ENCODE results near the gene GABARAP. TPM values are rescaled to one million over a fixed set of nuclear protein-coding genes. Genes with fewer than 3 reads are reported as not detected.
"Not testable (repeated sequence)": the region's sequence is repeated elsewhere in the genome, so short reads cannot be mapped to it uniquely, and the experiment has no call there.

GABARAP gene
- total RNA-seq, 1 experiment from 2014 or later: 226 TPM

DNA sequence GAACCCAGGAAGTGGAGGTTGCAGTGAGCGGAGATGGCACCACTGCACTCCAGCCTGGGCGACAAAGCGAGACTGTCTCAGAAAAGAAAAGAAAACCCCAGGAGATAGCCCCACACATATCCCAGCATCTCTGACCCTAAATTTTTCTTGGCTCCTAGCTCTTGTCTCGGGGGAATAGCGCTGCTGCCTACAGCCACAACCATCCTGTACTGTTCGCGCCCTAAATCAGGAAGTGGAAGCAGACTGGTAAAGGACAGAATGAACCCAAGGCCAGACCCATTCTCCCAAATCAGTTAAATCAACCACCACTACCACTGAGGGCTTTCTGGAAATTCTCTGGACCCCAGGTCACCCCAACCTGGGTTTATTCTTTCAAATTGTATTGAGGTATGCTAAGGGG, 7.6 kb upstream of the GABARAP start:
- H3K27me3 Mint-ChIP-seq (ENCODE audit: insufficient read depth, unreplicated experiment): no peaks in the 10 kb centered on the region
- intact Hi-C loops (cut with micrococcal nuclease): no loop called here
- POLR2A ChIA-PET: interaction anchor here (0.6 to 4.4 kb wide), 9 partner anchors 7 to 438 kb away, joined by 3 to 128 read pairs (median 4); partner anchors contain the start of genes ACADVL, DLG4, GABARAP and PHF23
- DNase-seq (ENCODE audit: unreplicated experiment): no peak
- CTCF ChIA-PET: interaction anchor here (0.5 to 1.3 kb wide), 3 partner anchors 8 to 204 kb away, joined by 3 to 4 read pairs (median 4); partner anchors contain the start of gene PHF23
- H3K4me3 Mint-ChIP-seq (ENCODE audit: unreplicated experiment): peak overlapping the region; percentile 92
- TF ChIP-seq, protein P1, sequence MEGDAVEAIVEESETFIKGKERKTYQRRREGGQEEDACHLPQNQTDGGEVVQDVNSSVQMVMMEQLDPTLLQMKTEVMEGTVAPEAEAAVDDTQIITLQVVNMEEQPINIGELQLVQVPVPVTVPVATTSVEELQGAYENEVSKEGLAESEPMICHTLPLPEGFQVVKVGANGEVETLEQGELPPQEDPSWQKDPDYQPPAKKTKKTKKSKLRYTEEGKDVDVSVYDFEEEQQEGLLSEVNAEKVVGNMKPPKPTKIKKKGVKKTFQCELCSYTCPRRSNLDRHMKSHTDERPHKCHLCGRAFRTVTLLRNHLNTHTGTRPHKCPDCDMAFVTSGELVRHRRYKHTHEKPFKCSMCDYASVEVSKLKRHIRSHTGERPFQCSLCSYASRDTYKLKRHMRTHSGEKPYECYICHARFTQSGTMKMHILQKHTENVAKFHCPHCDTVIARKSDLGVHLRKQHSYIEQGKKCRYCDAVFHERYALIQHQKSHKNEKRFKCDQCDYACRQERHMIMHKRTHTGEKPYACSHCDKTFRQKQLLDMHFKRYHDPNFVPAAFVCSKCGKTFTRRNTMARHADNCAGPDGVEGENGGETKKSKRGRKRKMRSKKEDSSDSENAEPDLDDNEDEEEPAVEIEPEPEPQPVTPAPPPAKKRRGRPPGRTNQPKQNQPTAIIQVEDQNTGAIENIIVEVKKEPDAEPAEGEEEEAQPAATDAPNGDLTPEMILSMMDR (IDR thresholded peaks at IDR 0.05; ENCODE audit: unreplicated experiment): no peak
- H3K4me1 Mint-ChIP-seq (ENCODE audit: insufficient read depth, unreplicated experiment): peaks cover 19% of the 10 kb centered on the region
- no peaks in the 10 kb centered on the region for H3K9me3 Mint-ChIP-seq (ENCODE audit: unreplicated experiment)
- H3K27ac Mint-ChIP-seq (ENCODE audit: low read depth, unreplicated experiment): peak overlapping the region; percentile 99
- no TSS peak for BruUV-seq (replicated peaks)
- H3K36me3 Mint-ChIP-seq (ENCODE audit: insufficient read depth, unreplicated experiment): peaks cover 62% of the 10 kb centered on the region

DNA sequence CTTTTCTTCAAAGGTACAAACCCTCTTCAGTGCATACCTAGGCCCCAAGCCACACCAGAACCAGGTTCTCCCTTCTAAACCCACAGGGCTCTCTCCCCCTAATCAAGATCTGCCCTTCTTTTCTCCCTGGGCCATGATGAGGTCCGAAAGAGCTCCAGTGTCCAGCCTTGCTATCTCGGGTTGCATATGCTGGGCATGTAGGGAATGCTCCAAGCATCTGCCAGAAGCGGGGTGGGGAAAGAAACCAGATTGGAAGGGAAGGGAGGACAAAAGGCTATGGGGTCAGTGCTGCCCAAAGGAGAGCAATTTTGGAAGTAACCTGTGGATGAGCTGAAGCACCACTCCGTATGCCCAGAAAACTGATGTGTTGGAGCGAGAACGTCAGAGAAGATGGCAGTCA, 7.0 kb upstream of the GABARAP start:
- peak overlapping the region; percentile 67 for H3K27ac Mint-ChIP-seq (ENCODE audit: low read depth, unreplicated experiment)

DNA sequence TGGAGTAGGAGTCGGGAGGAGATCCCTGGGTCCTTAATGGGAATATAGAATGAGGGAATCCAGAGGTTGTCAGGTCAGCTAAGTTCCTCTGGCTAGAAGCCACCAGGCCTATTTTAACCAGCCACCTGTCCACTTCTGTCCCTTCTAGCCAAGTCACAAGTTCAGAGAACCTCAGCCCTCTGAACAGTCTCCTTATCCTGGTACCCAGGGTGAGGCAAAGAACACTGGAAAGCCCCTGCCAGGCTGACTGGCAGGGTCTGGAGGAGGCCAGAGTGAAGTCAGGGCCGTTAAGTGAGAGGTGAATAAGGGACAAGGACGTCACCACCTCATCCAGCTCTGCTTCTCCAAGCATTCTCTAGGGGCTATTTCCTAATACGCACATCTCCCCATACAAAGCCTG, 6.5 kb upstream of the GABARAP start:
- DNase-seq (ENCODE audit: unreplicated experiment): no peak
- Mint-ChIP-seq H3K27me3 (ENCODE audit: insufficient read depth, unreplicated experiment) (no peaks in the 10 kb centered on the region), H3K36me3 (ENCODE audit: insufficient read depth, unreplicated experiment) (peaks cover 62% of the 10 kb centered on the region), H3K4me1 (ENCODE audit: insufficient read depth, unreplicated experiment) (peaks cover 19% of the 10 kb centered on the region), H3K9me3 (ENCODE audit: unreplicated experiment) (no peaks in the 10 kb centered on the region), H3K4me3 (ENCODE audit: unreplicated experiment) (peak overlapping the region; percentile 92), H3K27ac (ENCODE audit: low read depth, unreplicated experiment) (peak overlapping the region; percentile 67)
- TF ChIP-seq, protein P1 (IDR thresholded peaks at IDR 0.05; ENCODE audit: unreplicated experiment): no peak
- ChIA-PET CTCF (interaction anchor here (0.6 to 1.0 kb wide), 4 partner anchors 34 to 49 kb away, joined by 3 to 5 read pairs (median 3); no protein-coding TSS in a partner anchor), POLR2A (interaction anchor here (1.0 to 4.4 kb wide), 3 partner anchors 8 to 11 kb away, joined by 3 to 128 read pairs (median 7); partner anchors contain the start of genes GABARAP and PHF23)
- no TSS peak for BruUV-seq (replicated peaks)
- intact Hi-C loops (cut with micrococcal nuclease): no loop called here

More for the DNA sequence above, 7.0 kb upstream of the GABARAP start:
- H3K27me3 Mint-ChIP-seq (ENCODE audit: insufficient read depth, unreplicated experiment): no peaks in the 10 kb centered on the region
- intact Hi-C loops (cut with micrococcal nuclease): no loop called here
- peaks cover 62% of the 10 kb centered on the region for H3K36me3 Mint-ChIP-seq (ENCODE audit: insufficient read depth, unreplicated experiment)
- TF ChIP-seq, protein P1 (IDR thresholded peaks at IDR 0.05; ENCODE audit: unreplicated experiment): no peak
- no TSS peak for BruUV-seq (replicated peaks)
- no peaks in the 10 kb centered on the region for H3K9me3 Mint-ChIP-seq (ENCODE audit: unreplicated experiment)
- no peak for DNase-seq (ENCODE audit: unreplicated experiment)
- POLR2A ChIA-PET: interaction anchor here (0.6 to 4.4 kb wide), 8 partner anchors 8 to 438 kb away, joined by 3 to 128 read pairs (median 4); partner anchors contain the start of genes ACADVL, DLG4, GABARAP and PHF23
- CTCF ChIA-PET: interaction anchor here (0.6 to 1.3 kb wide), 4 partner anchors 8 to 47 kb away, joined by 3 to 4 read pairs (median 3); partner anchors contain the start of gene PHF23
- H3K4me1 Mint-ChIP-seq (ENCODE audit: insufficient read depth, unreplicated experiment): peaks cover 19% of the 10 kb centered on the region
- H3K4me3 Mint-ChIP-seq (ENCODE audit: unreplicated experiment): peak overlapping the region; percentile 92

DNA sequence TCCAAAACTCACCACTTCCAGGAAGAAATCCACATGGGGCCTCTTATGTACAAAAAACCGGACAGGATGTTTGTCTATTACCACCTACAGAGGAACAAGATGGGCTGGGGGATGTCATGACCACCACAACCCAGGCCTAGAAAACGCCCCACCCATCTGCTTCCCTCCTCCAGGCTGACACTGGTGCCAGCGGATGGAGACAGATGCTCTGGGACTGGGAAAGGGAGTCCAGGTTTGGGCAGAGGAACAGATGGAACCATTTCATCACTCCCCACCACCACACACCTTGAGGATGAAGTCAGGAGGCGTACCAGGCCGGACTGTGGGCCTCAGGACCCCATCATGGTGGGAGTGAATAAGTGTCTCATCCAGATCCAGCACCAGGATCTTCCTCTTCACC, 4.5 kb upstream of the GABARAP start:
- ChIA-PET POLR2A (interaction anchor here (1.8 kb wide), 1 partner anchor 12 kb away, joined by 5 read pairs; the partner anchor contains the start of gene DVL2), CTCF (interaction anchor here (0.6 kb wide), 1 partner anchor 444 kb away, joined by 3 read pairs; no protein-coding TSS in a partner anchor)
- no peaks in the 10 kb centered on the region for H3K27me3 Mint-ChIP-seq (ENCODE audit: insufficient read depth, unreplicated experiment)
- no TSS peak for BruUV-seq (replicated peaks)
- H3K4me1 Mint-ChIP-seq (ENCODE audit: insufficient read depth, unreplicated experiment): peaks cover 24% of the 10 kb centered on the region
- no peak overlapping the region for H3K4me3 Mint-ChIP-seq (ENCODE audit: unreplicated experiment)
- TF ChIP-seq, protein P1 (IDR thresholded peaks at IDR 0.05; ENCODE audit: unreplicated experiment): no peak
- H3K36me3 Mint-ChIP-seq (ENCODE audit: insufficient read depth, unreplicated experiment): peaks cover 64% of the 10 kb centered on the region
- H3K27ac Mint-ChIP-seq (ENCODE audit: low read depth, unreplicated experiment): no peak overlapping the region
- intact Hi-C loops (cut with micrococcal nuclease): no loop called here
- no peak for DNase-seq (ENCODE audit: unreplicated experiment)
- H3K9me3 Mint-ChIP-seq (ENCODE audit: unreplicated experiment): no peaks in the 10 kb centered on the region

DNA sequence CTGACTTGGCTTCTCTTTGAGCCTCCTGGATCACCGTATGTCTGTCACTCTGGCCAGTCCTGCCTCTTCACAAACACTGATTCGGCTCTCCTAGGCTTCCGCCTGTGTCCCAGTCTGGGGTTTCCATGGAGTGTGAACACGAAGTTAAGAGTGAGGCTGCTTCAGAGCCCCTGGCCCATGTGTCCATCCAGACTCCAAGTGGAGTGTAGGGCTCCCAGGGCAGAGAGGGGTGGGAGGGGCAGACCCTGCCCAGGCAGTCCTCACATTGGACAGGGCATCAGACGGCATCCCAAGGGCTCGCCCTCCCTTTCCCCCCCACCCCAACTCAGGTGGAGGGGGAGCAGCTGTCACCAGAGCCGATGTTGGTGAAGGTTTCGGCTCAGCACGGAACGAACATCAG, 1.6 kb upstream of the GABARAP start:
- H3K27me3 Mint-ChIP-seq (ENCODE audit: insufficient read depth, unreplicated experiment); intact Hi-C loops (cut with micrococcal nuclease); DNase-seq (ENCODE audit: unreplicated experiment); H3K9me3 Mint-ChIP-seq (ENCODE audit: unreplicated experiment); H3K27ac Mint-ChIP-seq (ENCODE audit: low read depth, unreplicated experiment): not testable (repeated sequence)
- ChIA-PET CTCF (interaction anchor here (1.3 kb wide), 1 partner anchor 10 kb away, joined by 4 read pairs; the partner anchor contains the start of gene DVL2), POLR2A (interaction anchor here (0.6 to 14.3 kb wide), 9 partner anchors 6 to 442 kb away, joined by 3 to 278 read pairs (median 9); partner anchors contain the start of genes ACADVL, CD68, CTDNEP1 and DLG4)
- H3K4me1 Mint-ChIP-seq (ENCODE audit: insufficient read depth, unreplicated experiment): peaks cover 28% of the 10 kb centered on the region
- H3K36me3 Mint-ChIP-seq (ENCODE audit: insufficient read depth, unreplicated experiment): peaks cover 91% of the 10 kb centered on the region
- peak overlapping the region; percentile 100 for H3K4me3 Mint-ChIP-seq (ENCODE audit: unreplicated experiment)
- BruUV-seq (replicated peaks): TSS peak; percentile 12
